Left kidney (tissue), 2 donors: Measurements from ENCODE around the gene TOX2. TPM values are rescaled to one million over a fixed set of nuclear protein-coding genes. Genes with fewer than 3 reads are reported as not detected.

ENCODE experiments used
- DNase-seq: peaks from one replicate; pipeline ENCODE4 v3.0.0-alpha.2; 2013
- polyA plus RNA-seq: library from polyadenylated mRNA; unstranded; fragments of 120-200 nt; gene quantifications from one replicate; pipeline ENCODE4 v1.2.1, GENCODE V29; 2013; ENCODE audit not compliant: insufficient read length

The TOX2 gene
- polyA plus RNA-seq, 1 donor: 3.7 TPM

GRCh38 chr20:44019638-44020335 is 105.1 kb downstream of the TOX2 start:
- no peak for DNase-seq

- no peak for DNase-seq
Measured at GRCh38 chr20:44020406-44021148, 105.9 kb downstream of the TOX2 start.

GRCh38 chr20:44021186-44021585 is 106.5 kb downstream of the TOX2 start:
- no peak for DNase-seq

- no peak for DNase-seq
Measured at GRCh38 chr20:44021900-44022299, 107.2 kb downstream of the TOX2 start.

GRCh38 chr20:44022464-44022863 is 107.8 kb downstream of the TOX2 start:
- no peak for DNase-seq

GRCh38 chr20:44023515-44024371 is 109.1 kb downstream of the TOX2 start:
- no peak for DNase-seq

GRCh38 chr20:44024820-44025580 is 110.3 kb downstream of the TOX2 start:
- no peak for DNase-seq

- DNase-seq: no peak
Measured at GRCh38 chr20:44025756-44026155, 111.1 kb downstream of the TOX2 start.

GRCh38 chr20:44026647-44027342 is 112.1 kb downstream of the TOX2 start:
- no peak for DNase-seq

- no peak for DNase-seq
Measured at GRCh38 chr20:44027343-44028002, 112.8 kb downstream of the TOX2 start.

- DNase-seq: no peak
Measured at GRCh38 chr20:44028003-44028730, 113.5 kb downstream of the TOX2 start.

- DNase-seq: no peak
Measured at GRCh38 chr20:44028868-44029847, 114.5 kb downstream of the TOX2 start.

- no peak for DNase-seq
Measured at GRCh38 chr20:44029848-44030230, 115.2 kb downstream of the TOX2 start.

- DNase-seq: no peak
Measured at GRCh38 chr20:44030394-44030793, 115.7 kb downstream of the TOX2 start.

GRCh38 chr20:44031001-44031574 is 116.4 kb downstream of the TOX2 start:
- DNase-seq: no peak

- DNase-seq: no peak
Measured at GRCh38 chr20:44031781-44032582, 117.3 kb downstream of the TOX2 start.

- no peak for DNase-seq
Measured at GRCh38 chr20:44032583-44033331, 118.1 kb downstream of the TOX2 start.
